GM12878 (cell line): Measurements from ENCODE around the gene TMEM120B.

Experiments
- ATF3 ChIP-seq: IDR thresholded peaks from 2 replicates; pipeline ENCODE4 v1.6.1; 2011; ENCODE audit warnings: low read depth, mild to moderate bottlenecking, low read length, moderate library complexity, borderline replicate concordance; ENCODE audit errors: extremely low read depth
- BCL3 ChIP-seq: IDR thresholded peaks from 2 replicates; pipeline ENCODE4 v1.6.1; 2011; ENCODE audit warnings: borderline replicate concordance, low read depth, mild to moderate bottlenecking, moderate library complexity, low read length; ENCODE audit not compliant: insufficient read depth, poor library complexity, severe bottlenecking
- EP300 ChIP-seq, 2 experiments: fragments of 150-350 bp in 1 of 2; IDR thresholded peaks; 2 replicates each; pipeline ENCODE4 v1.6.1; 2011 to 2012; ENCODE audit warnings: low read depth in 2 of 2, low read length in 2 of 2, borderline replicate concordance in 1 of 2, improper control_type of control experiment in 1 of 2, inconsistent platforms in 1 of 2; ENCODE audit not compliant: control insufficient read depth in 1 of 2
- EZH2 ChIP-seq: IDR thresholded peaks from 2 replicates; pipeline ENCODE4 v1.6.1; 2012; ENCODE audit warnings: low read depth, mild to moderate bottlenecking, control low read depth, inconsistent platforms, low read length, borderline replicate concordance; ENCODE audit not compliant: control insufficient read depth
- POLR2A ChIP-seq: IDR thresholded peaks from 2 replicates; pipeline ENCODE4 v1.6.1; 2011; ENCODE audit warnings: low read depth, mild to moderate bottlenecking, low read length
- SIN3A ChIP-seq: IDR thresholded peaks from 2 replicates; pipeline ENCODE4 v1.6.1; 2012; ENCODE audit warnings: low read depth, low read length, improper control_type of control experiment
- TCF7 ChIP-seq: IDR thresholded peaks from 2 replicates; pipeline ENCODE4 v1.6.1; 2014; ENCODE audit warnings: antibody characterized with exemption, borderline replicate concordance
- ZNF622 ChIP-seq: fragments of 450-650 bp; IDR thresholded peaks from 2 replicates; pipeline ENCODE4 v1.6.1; 2017; ENCODE audit warnings: mild to moderate bottlenecking, inconsistent platforms
- ZZZ3 ChIP-seq: IDR thresholded peaks from 2 replicates; pipeline ENCODE4 v1.6.1; 2011; ENCODE audit warnings: low read depth; ENCODE audit not compliant: control insufficient read depth, insufficient read length
- TF ChIP-seq, protein P1 (sequence below): IDR thresholded peaks from 2 replicates; pipeline ENCODE4 v1.6.1; 2012; ENCODE audit warnings: mild to moderate bottlenecking, low read depth, low read length
- TF ChIP-seq, protein P2 (sequence below), 3 experiments: IDR thresholded peaks in 2 of 3; conservative IDR thresholded peaks in 1 of 3; 2 replicates each; pipeline ENCODE4 v1.5.1; 2011; ENCODE audit warnings: low read depth in 3 of 3, low read length in 3 of 3, mild to moderate bottlenecking in 3 of 3, control low read depth in 2 of 3, moderate library complexity in 2 of 3, inconsistent platforms in 1 of 3, mixed read lengths in 1 of 3; ENCODE audit not compliant: control insufficient read depth in 2 of 3, insufficient read depth in 1 of 3; ENCODE audit errors: extremely low read depth in 1 of 3
- TF ChIP-seq, protein P3 (sequence below): fragments of 450-650 bp; formaldehyde crosslinking; IDR thresholded peaks from 2 replicates; pipeline ENCODE4 v1.4.0; 2020; ENCODE audit warnings: mild to moderate bottlenecking, moderate library complexity

GRCh38 chr12:121801595-121802484, 89.3 kb downstream of the TMEM120B start:
- TF ChIP-seq ATF3 = no peak
- TF ChIP-seq BCL3 = no peak
- no peak for TF ChIP-seq EZH2
- TF ChIP-seq, protein P1, sequence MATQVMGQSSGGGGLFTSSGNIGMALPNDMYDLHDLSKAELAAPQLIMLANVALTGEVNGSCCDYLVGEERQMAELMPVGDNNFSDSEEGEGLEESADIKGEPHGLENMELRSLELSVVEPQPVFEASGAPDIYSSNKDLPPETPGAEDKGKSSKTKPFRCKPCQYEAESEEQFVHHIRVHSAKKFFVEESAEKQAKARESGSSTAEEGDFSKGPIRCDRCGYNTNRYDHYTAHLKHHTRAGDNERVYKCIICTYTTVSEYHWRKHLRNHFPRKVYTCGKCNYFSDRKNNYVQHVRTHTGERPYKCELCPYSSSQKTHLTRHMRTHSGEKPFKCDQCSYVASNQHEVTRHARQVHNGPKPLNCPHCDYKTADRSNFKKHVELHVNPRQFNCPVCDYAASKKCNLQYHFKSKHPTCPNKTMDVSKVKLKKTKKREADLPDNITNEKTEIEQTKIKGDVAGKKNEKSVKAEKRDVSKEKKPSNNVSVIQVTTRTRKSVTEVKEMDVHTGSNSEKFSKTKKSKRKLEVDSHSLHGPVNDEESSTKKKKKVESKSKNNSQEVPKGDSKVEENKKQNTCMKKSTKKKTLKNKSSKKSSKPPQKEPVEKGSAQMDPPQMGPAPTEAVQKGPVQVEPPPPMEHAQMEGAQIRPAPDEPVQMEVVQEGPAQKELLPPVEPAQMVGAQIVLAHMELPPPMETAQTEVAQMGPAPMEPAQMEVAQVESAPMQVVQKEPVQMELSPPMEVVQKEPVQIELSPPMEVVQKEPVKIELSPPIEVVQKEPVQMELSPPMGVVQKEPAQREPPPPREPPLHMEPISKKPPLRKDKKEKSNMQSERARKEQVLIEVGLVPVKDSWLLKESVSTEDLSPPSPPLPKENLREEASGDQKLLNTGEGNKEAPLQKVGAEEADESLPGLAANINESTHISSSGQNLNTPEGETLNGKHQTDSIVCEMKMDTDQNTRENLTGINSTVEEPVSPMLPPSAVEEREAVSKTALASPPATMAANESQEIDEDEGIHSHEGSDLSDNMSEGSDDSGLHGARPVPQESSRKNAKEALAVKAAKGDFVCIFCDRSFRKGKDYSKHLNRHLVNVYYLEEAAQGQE = no peak
- TF ChIP-seq ZNF622 = no peak
- TF ChIP-seq, protein P2, sequence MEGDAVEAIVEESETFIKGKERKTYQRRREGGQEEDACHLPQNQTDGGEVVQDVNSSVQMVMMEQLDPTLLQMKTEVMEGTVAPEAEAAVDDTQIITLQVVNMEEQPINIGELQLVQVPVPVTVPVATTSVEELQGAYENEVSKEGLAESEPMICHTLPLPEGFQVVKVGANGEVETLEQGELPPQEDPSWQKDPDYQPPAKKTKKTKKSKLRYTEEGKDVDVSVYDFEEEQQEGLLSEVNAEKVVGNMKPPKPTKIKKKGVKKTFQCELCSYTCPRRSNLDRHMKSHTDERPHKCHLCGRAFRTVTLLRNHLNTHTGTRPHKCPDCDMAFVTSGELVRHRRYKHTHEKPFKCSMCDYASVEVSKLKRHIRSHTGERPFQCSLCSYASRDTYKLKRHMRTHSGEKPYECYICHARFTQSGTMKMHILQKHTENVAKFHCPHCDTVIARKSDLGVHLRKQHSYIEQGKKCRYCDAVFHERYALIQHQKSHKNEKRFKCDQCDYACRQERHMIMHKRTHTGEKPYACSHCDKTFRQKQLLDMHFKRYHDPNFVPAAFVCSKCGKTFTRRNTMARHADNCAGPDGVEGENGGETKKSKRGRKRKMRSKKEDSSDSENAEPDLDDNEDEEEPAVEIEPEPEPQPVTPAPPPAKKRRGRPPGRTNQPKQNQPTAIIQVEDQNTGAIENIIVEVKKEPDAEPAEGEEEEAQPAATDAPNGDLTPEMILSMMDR (IDR thresholded peaks at IDR 0.05 in 2 of 3, conservative IDR thresholded peaks at IDR 0.05 in 1 of 3; ENCODE audit: control insufficient read depth in 2 of 3, extremely low read depth in 1 of 3, insufficient read depth in 1 of 3, low read depth in 3 of 3, low read length in 3 of 3) = no peak
- TF ChIP-seq ZZZ3 = no peak
- no peak for TF ChIP-seq TCF7
- TF ChIP-seq SIN3A = no peak
- TF ChIP-seq POLR2A = peak; percentile 49; the same call in 1 of the 2 replicates
- no peak for TF ChIP-seq EP300 (IDR thresholded peaks at IDR 0.05; ENCODE audit: borderline replicate concordance in 1 of 2, control insufficient read depth in 1 of 2, low read depth in 2 of 2, low read length in 2 of 2)
- TF ChIP-seq, protein P3, sequence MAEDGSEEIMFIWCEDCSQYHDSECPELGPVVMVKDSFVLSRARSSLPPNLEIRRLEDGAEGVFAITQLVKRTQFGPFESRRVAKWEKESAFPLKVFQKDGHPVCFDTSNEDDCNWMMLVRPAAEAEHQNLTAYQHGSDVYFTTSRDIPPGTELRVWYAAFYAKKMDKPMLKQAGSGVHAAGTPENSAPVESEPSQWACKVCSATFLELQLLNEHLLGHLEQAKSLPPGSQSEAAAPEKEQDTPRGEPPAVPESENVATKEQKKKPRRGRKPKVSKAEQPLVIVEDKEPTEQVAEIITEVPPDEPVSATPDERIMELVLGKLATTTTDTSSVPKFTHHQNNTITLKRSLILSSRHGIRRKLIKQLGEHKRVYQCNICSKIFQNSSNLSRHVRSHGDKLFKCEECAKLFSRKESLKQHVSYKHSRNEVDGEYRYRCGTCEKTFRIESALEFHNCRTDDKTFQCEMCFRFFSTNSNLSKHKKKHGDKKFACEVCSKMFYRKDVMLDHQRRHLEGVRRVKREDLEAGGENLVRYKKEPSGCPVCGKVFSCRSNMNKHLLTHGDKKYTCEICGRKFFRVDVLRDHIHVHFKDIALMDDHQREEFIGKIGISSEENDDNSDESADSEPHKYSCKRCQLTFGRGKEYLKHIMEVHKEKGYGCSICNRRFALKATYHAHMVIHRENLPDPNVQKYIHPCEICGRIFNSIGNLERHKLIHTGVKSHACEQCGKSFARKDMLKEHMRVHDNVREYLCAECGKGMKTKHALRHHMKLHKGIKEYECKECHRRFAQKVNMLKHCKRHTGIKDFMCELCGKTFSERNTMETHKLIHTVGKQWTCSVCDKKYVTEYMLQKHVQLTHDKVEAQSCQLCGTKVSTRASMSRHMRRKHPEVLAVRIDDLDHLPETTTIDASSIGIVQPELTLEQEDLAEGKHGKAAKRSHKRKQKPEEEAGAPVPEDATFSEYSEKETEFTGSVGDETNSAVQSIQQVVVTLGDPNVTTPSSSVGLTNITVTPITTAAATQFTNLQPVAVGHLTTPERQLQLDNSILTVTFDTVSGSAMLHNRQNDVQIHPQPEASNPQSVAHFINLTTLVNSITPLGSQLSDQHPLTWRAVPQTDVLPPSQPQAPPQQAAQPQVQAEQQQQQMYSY = no peak
